ENCODE data around the gene SAMD11. TPM values are rescaled to one million over a fixed set of nuclear protein-coding genes. Genes with fewer than 3 reads are reported as not detected.

The SAMD11 gene
- total and polyA plus RNA-seq, 10 of the 15 experiments (the other 5 are each of a cell fraction or from before 2014, with no cell fraction given), result 0.04 to 0.31 (median 0.19) TPM; not detected in 6

- TF ChIP-seq E2F4 (IDR thresholded peaks at IDR 0.05; ENCODE audit: low read depth, low read length), result peak; percentile 48; the same call in 1 of the 2 replicates
- no peak; the same call in 1 of the 2 replicates for TF ChIP-seq RB1 (IDR thresholded peaks at IDR 0.05; ENCODE audit: borderline replicate concordance)
- peak; percentile 68 for TF ChIP-seq POLR2A (IDR thresholded peaks at IDR 0.05; ENCODE audit: low read depth, low read length)
Measured at GRCh38 chr1:960363-961131, 36.8 kb downstream of the SAMD11 start, which contains the start of gene KLHL17 (continued).

GRCh38 chr1:961132-961669 lies 37.5 kb downstream of the SAMD11 start:
- Histone ChIP-seq H2AFZ (ENCODE audit: control insufficient read depth, low read depth, low read length) (0 out of 2 replicates have a peak overlapping the region, but pooled peaks have one; percentile 12), H3K4me1 (ENCODE audit: control insufficient read depth, insufficient read depth, low read length) (peaks cover 21% of the 10 kb centered on the region), H3K9ac (ENCODE audit: control insufficient read depth, insufficient read depth, low read length) (peak overlapping the region; percentile 51; the same call in 1 of the 2 replicates), H3K4me3 (peak overlapping the region; percentile 68), H3K4me2 (ENCODE audit: control insufficient read depth, insufficient read depth) (peak overlapping the region; percentile 77), H3K27ac (ENCODE audit: control insufficient read depth, insufficient read depth) (no peak overlapping the region), H3K79me2 (ENCODE audit: control insufficient read depth, insufficient read depth, low read length) (peaks cover 20% of the 10 kb centered on the region), H4K20me1 (ENCODE audit: control insufficient read depth, insufficient read depth) (no peaks in the 10 kb centered on the region), H3K9me3 (replicated peaks; ENCODE audit: control insufficient read depth, insufficient read depth, low read length) (no peaks in the 10 kb centered on the region), H3K27me3 (replicated peaks in 1 of 2; ENCODE audit: control insufficient read depth in 2 of 2, insufficient read depth in 2 of 2, low read length in 1 of 2) (no peaks in the 10 kb centered on the region), H3K36me3 (ENCODE audit: control insufficient read depth in 2 of 2, insufficient read depth in 2 of 2, low read length in 1 of 2) (peaks cover 0 to 3% of the 10 kb centered on the region in 2 experiments; a peak in 3 of 4 replicates)
- ChIA-PET CTCF (no interaction called here), RAD21 (ENCODE audit: unreplicated experiment) (no interaction called here), POLR2A (interaction anchor here (0.7 kb wide), 1 partner anchor 57 kb away, joined by 6 read pairs; no protein-coding TSS in a partner anchor), SMC1A (ENCODE audit: uncharacterized antibody, unreplicated experiment) (no interaction called here)
- 44% methylated on average over 54 of the region's 56 CpGs for WGBS (ENCODE audit: insufficient coverage, insufficient replicate concordance, low lambda C conversion rate, missing lambda C conversion rate)
- intact Hi-C loops (cut with micrococcal nuclease; ENCODE audit: unreplicated experiment), result no loop called here
- FAIRE-seq (no peak), DNase-seq (ENCODE audit: low read depth, low spot score) (no peak), ATAC-seq (no peak)
- TF ChIP-seq USF1 (IDR thresholded peaks at IDR 0.05; ENCODE audit: borderline replicate concordance, extremely low read length, insufficient read depth, low read depth, low read length) (peak; percentile 36), MLLT1 (IDR thresholded peaks at IDR 0.05) (peak; percentile 62; the same call in 1 of the 2 replicates), E2F4 (IDR thresholded peaks at IDR 0.05; ENCODE audit: low read depth, low read length) (no peak)
- BruUV-seq (replicated peaks), result no TSS peak
- in situ Hi-C loops (cut with MboI), result no loop called here
